HCT116 (cell line): ENCODE results near the gene HSPA2. TPM values are rescaled to one million over a fixed set of nuclear protein-coding genes. Genes with fewer than 3 reads are reported as not detected.

ENCODE experiments used
- ATAC-seq: fragments of 200-7000 bp; cut with Tn5 transposase; 2 replicates; pipeline ENCODE4 v1.9.1; 2020; ENCODE audit warnings: mild to moderate bottlenecking, moderate library complexity
- BruUV-seq: library from RNA; stranded (reverse); fragments of 400-500 nt; replicated peaks from 2 replicates; lab custom pipeline; 2021; lab: Mats Ljungman, UMichigan
- CTCF ChIA-PET: fragments of 300-600 bp; sonication (Branson Sonifier 250); formaldehyde crosslinking; loops from one replicate; lab custom pipeline; 2021; ENCODE audit warnings: antibody characterized with exemption; lab: Charles Lee
- POLR2A ChIA-PET: fragments of 300-600, 350-600 bp; sonication (Branson Sonifier 250); formaldehyde crosslinking; loops from one replicate; lab custom pipeline; 2021; ENCODE audit warnings: antibody characterized with exemption; lab: Charles Lee
- RAD21 ChIA-PET, 2 experiments: fragments of 300-600 bp; sonication (Branson Sonifier 250); formaldehyde crosslinking; loops; one replicate each; lab custom pipeline; 2023; ENCODE audit warnings: low total read pairs in 2 of 2; ENCODE audit not compliant: uncharacterized antibody in 2 of 2, unreplicated experiment in 2 of 2, low non-redundant PET in 1 of 2; lab: Charles Lee
- DNase-seq: peaks from one replicate; pipeline ENCODE4 v3.0.0-alpha.2; 2010; ENCODE audit warnings: low read depth, low spot score
- H2AFZ ChIP-seq: fragments of 200-600 bp; shearing (Covaris generic), sonication (generic); 2 replicates; pipeline ENCODE4 v1.6.1; 2017; ENCODE audit warnings: low read depth, mixed run types, mixed read lengths, antibody characterized with exemption, low read length; ENCODE audit not compliant: poor library complexity, severe bottlenecking
- H3K27ac ChIP-seq: 2 replicates; pipeline ENCODE4 v1.5.1; 2012; ENCODE audit warnings: low read depth, low read length
- H3K27me3 ChIP-seq: fragments of 200-600 bp; sonication (generic); 2 replicates; pipeline ENCODE4 v1.6.1; 2016; ENCODE audit warnings: mixed run types, low read length, mixed read lengths; ENCODE audit not compliant: insufficient read depth
- H3K36me3 ChIP-seq, 2 experiments: fragments of 200-500 bp in 1 of 2; fragments of 200-600 bp in 1 of 2; sonication (Bioruptor generic) in 1 of 2; sonication (generic) in 1 of 2; 2 replicates each; pipeline versions ENCODE4 v1.5.1 to v1.6.1; 2014 to 2016; ENCODE audit warnings: low read length in 2 of 2, inconsistent platforms in 1 of 2, mixed read lengths in 1 of 2, mixed run types in 1 of 2; ENCODE audit not compliant: insufficient read depth in 2 of 2, control insufficient read depth in 1 of 2
- H3K4me1 ChIP-seq, 2 experiments: fragments of 200-600 bp in 1 of 2; sonication (generic) in 1 of 2; 2 replicates each; pipeline versions ENCODE4 v1.5.1 to v1.6.1; 2012 to 2017; ENCODE audit warnings: low read length in 2 of 2, inconsistent platforms in 1 of 2, mild to moderate bottlenecking in 1 of 2, mixed read lengths in 1 of 2, mixed run types in 1 of 2, moderate library complexity in 1 of 2; ENCODE audit not compliant: insufficient read depth in 2 of 2, control insufficient read depth in 1 of 2
- H3K4me2 ChIP-seq: fragments of 200-600 bp; sonication (generic); 2 replicates; pipeline ENCODE4 v1.6.1; 2017; ENCODE audit warnings: mixed run types, low read length, mixed read lengths
- H3K4me3 ChIP-seq, 2 experiments: fragments of 200-600 bp in 1 of 2; sonication (generic) in 1 of 2; replicated peaks in 1 of 2; 2 replicates each; pipeline ENCODE4 v1.5.1; 2011 to 2016; ENCODE audit warnings: low read length in 2 of 2, control low read depth in 1 of 2, low read depth in 1 of 2, mild to moderate bottlenecking in 1 of 2, mixed read lengths in 1 of 2, mixed run types in 1 of 2
- H3K79me2 ChIP-seq: fragments of 200-600 bp; sonication (generic); 2 replicates; pipeline ENCODE4 v1.6.1; 2017; ENCODE audit warnings: mild to moderate bottlenecking, mixed run types, low read length, moderate library complexity, mixed read lengths; ENCODE audit not compliant: insufficient read depth
- H3K9ac ChIP-seq: fragments of 200-600 bp; sonication (generic); 2 replicates; pipeline ENCODE4 v1.6.1; 2016; ENCODE audit warnings: low read length, mixed read lengths
- H3K9me2 ChIP-seq: fragments of 200-600 bp; sonication (generic), shearing (Covaris generic); 2 replicates; pipeline ENCODE4 v1.6.1; 2017; ENCODE audit warnings: mixed run types, mild to moderate bottlenecking, moderate library complexity; ENCODE audit not compliant: insufficient read depth
- H3K9me3 ChIP-seq, 2 experiments: fragments of 200-500 bp in 1 of 2; fragments of 200-600 bp in 1 of 2; sonication (Bioruptor generic) in 1 of 2; sonication (generic) in 1 of 2; 2 replicates each; pipeline ENCODE4 v1.6.1; 2014 to 2017; ENCODE audit warnings: low read length in 2 of 2, mixed read lengths in 2 of 2, inconsistent platforms in 1 of 2, low read depth in 1 of 2, mild to moderate bottlenecking in 1 of 2, mixed run types in 1 of 2, moderate library complexity in 1 of 2; ENCODE audit not compliant: control insufficient read depth in 1 of 2, insufficient read depth in 1 of 2
- H4K20me1 ChIP-seq: fragments of 200-600 bp; sonication (generic), shearing (Covaris generic); 2 replicates; pipeline ENCODE4 v1.6.1; 2017; ENCODE audit warnings: mixed run types, mild to moderate bottlenecking, moderate library complexity; ENCODE audit not compliant: insufficient read depth
- ELF1 ChIP-seq: IDR thresholded peaks from 2 replicates; pipeline ENCODE4 v1.6.1; 2012; ENCODE audit warnings: low read depth, borderline replicate concordance
- EZH2 ChIP-seq: fragments of 200-600 bp; sonication (generic); IDR thresholded peaks from 2 replicates; pipeline ENCODE4 v1.6.1; 2017; ENCODE audit warnings: antibody characterized with exemption, mixed run types
- EZH2phosphoT487 ChIP-seq: fragments of 200-600 bp; IDR thresholded peaks from 2 replicates; pipeline ENCODE4 v1.6.1; 2018; ENCODE audit warnings: antibody characterized with exemption, borderline replicate concordance
- JUND ChIP-seq: IDR thresholded peaks from 2 replicates; pipeline ENCODE4 v1.6.1; 2012
- MAX ChIP-seq: IDR thresholded peaks from 2 replicates; pipeline ENCODE4 v1.6.1; 2012
- RAD21 ChIP-seq: IDR thresholded peaks from 2 replicates; pipeline ENCODE4 v1.6.1; 2012; ENCODE audit warnings: low read depth, mild to moderate bottlenecking
- REST ChIP-seq: IDR thresholded peaks from 2 replicates; pipeline ENCODE4 v1.6.1; 2012; ENCODE audit warnings: low read depth
- TCF7L2 ChIP-seq: IDR thresholded peaks from 2 replicates; pipeline ENCODE4 v1.7.0; 2011; ENCODE audit warnings: borderline replicate concordance, inconsistent platforms; ENCODE audit not compliant: insufficient read depth, insufficient read length; ENCODE audit errors: extremely low read depth
- ZBTB33 ChIP-seq: IDR thresholded peaks from 2 replicates; pipeline ENCODE4 v1.6.1; 2011; ENCODE audit warnings: mild to moderate bottlenecking, low read length, moderate library complexity; ENCODE audit not compliant: insufficient replicate concordance; ENCODE audit errors: extremely low read depth
- ZFX ChIP-seq: fragments of 450-650 bp; IDR thresholded peaks from 2 replicates; pipeline ENCODE4 v1.6.1; 2017
- ZNF274 ChIP-seq: fragments of 200-500 bp; sonication (Bioruptor generic); IDR thresholded peaks from 2 replicates; pipeline ENCODE4 v1.6.1; 2014; ENCODE audit warnings: mild to moderate bottlenecking, low read depth, low read length, inconsistent platforms
- intact Hi-C: fragments of 100-400 bp; cut with micrococcal nuclease; formaldehyde crosslinking; loops from 2 replicates; pipeline ENCODE4 v1.10.0; 2022
- total RNA-seq: library from RNA; stranded (reverse); gene quantifications from one replicate; pipeline ENCODE4 v1.2.1, GENCODE V29; 2021; ENCODE audit not compliant: unreplicated experiment
- TF ChIP-seq, protein P1 (sequence below), 3 experiments: fragments of 200-600 bp in 1 of 3; sonication (generic) in 1 of 3; IDR thresholded peaks in 2 of 3; conservative IDR thresholded peaks in 1 of 3; 2 replicates each; pipeline ENCODE4 v1.5.1; 2012 to 2017; ENCODE audit warnings: low read depth in 2 of 3, low read length in 2 of 3, antibody characterized with exemption in 1 of 3, borderline replicate concordance in 1 of 3, control low read depth in 1 of 3, mild to moderate bottlenecking in 1 of 3, mixed read lengths in 1 of 3, mixed run types in 1 of 3, moderate library complexity in 1 of 3; ENCODE audit not compliant: insufficient read depth in 1 of 3

HSPA2 gene
- total RNA-seq, 1 experiment from 2014 or later = 2.5 TPM

- Histone ChIP-seq H3K9me2 (no peaks in the 10 kb centered on the region), H3K79me2 (peaks cover 22% of the 10 kb centered on the region), H3K4me1 (no peaks in the 10 kb centered on the region), H3K27ac (no peak overlapping the region), H3K9me3 (no peaks in the 10 kb centered on the region), H4K20me1 (no peaks in the 10 kb centered on the region), H3K9ac (no peak overlapping the region), H3K27me3 (no peaks in the 10 kb centered on the region), H3K36me3 (peaks cover 3 to 11% of the 10 kb centered on the region in 2 experiments; a peak in 3 of 4 replicates), H3K4me3 (no peak overlapping the region), H3K4me2 (no peak overlapping the region), H2AFZ (no peak overlapping the region)
- ChIA-PET POLR2A (no interaction called here), RAD21 (no interaction called here), CTCF (interaction anchor here (1.7 to 2.3 kb wide), 2 partner anchors 11 to 12 kb away, joined by 9 to 12 read pairs; no protein-coding TSS in a partner anchor)
- DNase-seq = no peak
- intact Hi-C loops = no loop called here
- TF ChIP-seq MAX = no peak
- TF ChIP-seq EZH2 = no peak
- TF ChIP-seq REST = no peak
- TF ChIP-seq EZH2phosphoT487 = no peak
- no peak for TF ChIP-seq ELF1
- TF ChIP-seq RAD21 = no peak
- TF ChIP-seq ZFX = no peak
- TF ChIP-seq TCF7L2 = no peak
- TF ChIP-seq, protein P1, sequence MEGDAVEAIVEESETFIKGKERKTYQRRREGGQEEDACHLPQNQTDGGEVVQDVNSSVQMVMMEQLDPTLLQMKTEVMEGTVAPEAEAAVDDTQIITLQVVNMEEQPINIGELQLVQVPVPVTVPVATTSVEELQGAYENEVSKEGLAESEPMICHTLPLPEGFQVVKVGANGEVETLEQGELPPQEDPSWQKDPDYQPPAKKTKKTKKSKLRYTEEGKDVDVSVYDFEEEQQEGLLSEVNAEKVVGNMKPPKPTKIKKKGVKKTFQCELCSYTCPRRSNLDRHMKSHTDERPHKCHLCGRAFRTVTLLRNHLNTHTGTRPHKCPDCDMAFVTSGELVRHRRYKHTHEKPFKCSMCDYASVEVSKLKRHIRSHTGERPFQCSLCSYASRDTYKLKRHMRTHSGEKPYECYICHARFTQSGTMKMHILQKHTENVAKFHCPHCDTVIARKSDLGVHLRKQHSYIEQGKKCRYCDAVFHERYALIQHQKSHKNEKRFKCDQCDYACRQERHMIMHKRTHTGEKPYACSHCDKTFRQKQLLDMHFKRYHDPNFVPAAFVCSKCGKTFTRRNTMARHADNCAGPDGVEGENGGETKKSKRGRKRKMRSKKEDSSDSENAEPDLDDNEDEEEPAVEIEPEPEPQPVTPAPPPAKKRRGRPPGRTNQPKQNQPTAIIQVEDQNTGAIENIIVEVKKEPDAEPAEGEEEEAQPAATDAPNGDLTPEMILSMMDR (IDR thresholded peaks at IDR 0.05 in 2 of 3, conservative IDR thresholded peaks at IDR 0.05 in 1 of 3; ENCODE audit: borderline replicate concordance in 1 of 3, insufficient read depth in 1 of 3, low read depth in 2 of 3, low read length in 2 of 3) = no peak
- TF ChIP-seq ZNF274 = no peak
- no peak for TF ChIP-seq JUND
- no peak for TF ChIP-seq ZBTB33
- ATAC-seq = no peak
- no TSS peak for BruUV-seq
Measured at GRCh38 chr14:64522591-64523355, 17.8 kb upstream of the HSPA2 start.
